Effector CD8-positive, alpha-beta T cell (primary cell): ENCODE measurements around the gene GHRL.

ENCODE experiments used
- DNase-seq: peaks from one replicate; lab custom pipeline; 2025; lab: John Stamatoyannopoulos, UW

Gene GHRL

DNA sequence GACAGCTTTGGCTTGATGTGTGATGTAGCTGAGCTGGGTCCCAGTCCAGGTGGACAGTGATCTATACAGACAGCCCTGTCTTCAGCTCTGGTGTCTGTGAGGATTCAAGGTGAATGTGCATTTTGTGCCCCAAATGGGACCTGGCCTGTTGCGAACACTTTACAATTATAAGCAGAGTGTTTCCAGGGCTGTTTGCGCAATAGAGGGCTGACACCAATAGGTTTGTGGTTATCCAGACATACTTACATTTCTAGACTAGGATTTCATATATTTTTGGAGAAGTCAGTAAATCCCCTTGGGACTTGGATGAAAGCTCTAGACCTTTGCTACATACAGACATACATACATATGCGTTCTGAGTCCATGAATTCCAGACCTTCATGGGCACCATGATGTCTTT is 48.7 kb downstream of the GHRL start:
- no peak for DNase-seq

DNA sequence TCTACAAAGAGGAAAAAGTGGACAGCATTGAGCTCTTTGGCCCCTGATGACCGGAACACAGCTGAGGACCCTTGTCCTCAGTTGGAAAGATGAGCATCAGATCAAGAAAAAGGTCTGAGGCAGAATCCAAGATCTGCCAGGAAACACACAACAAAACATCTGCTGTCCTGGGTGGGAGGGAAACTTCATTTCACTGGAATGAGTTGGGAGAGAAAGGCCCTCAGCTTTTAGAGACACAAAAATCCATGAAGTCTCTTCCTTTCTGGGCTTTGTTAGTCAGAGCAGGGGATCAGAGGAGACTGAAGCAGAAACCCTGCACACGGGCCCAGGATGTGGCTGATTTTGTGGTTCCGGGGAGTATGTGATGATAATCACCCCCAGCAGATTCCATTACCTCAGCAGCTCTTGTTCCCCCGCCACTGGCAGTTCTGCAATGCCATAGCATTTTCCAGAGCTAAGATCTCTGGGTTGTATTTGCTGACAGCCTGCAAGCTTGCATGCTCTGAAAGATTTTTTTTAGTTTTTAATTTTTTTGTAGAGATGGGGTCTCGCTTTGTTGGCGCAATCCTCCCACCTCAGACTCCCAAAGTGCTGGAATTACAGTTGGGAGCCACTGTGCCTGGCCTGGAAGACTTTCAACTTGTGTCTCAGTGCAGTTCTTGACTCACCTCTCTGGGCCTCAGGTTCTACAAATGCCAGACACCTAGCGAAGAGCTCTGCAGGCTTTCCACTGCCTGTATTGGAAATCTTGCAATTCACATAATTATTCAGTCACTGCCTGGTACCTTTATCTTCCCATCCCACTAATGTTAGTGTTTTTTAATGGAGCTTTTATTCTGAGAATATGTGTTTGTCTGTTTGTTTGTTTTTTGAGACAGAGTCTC is 50.3 kb downstream of the GHRL start:
- peak; percentile 45 for DNase-seq

GRCh38 chr3:10240799-10241198 is 51.9 kb downstream of the GHRL start:
- DNase-seq, result no peak

DNA sequence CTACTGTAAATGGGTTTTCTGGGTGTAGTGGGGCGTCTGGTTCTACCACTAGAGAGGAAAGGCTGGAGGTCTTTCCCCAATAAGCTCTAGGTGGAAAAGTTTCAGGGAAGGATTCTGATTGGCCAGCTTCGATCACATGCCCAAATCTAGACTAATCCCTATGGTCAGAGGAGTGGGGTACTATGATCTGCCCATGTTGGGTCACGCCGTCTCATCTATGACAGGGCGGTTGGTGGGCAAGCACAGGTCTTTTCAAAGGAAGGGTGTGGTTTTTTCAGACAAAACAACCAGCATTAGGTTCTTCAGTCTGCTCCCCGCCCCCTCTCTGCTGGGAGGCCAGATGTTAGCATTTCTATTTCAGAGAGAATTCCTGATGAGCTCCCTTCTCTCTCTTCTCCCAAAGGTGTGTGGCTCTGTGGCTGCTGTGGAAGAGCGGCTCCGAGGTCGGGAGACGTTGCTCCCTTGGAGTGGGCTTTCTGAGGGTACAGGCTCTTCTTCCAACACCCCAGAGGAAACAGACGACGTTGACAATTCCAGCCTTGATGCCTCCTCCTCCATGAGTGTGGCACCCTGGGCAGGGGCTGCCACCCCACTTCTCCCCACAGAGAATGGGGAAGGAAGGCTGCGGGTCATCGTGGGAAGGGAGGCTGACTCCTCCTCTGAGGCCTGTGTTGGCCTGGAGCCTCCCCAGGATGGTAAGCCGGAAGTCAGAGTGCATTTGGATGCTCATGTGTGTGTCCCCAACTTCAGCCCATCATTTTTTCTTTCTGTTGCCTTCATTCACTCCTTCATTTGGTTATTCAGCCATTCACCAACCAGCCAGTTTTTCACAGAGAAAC is 54.2 kb downstream of the GHRL start:
- DNase-seq, result no peak
